Choroid plexus epithelial cell (primary cell): ENCODE measurements around the gene MPC1L.

Experiments used
- DNase-seq: peaks from one replicate; pipeline ENCODE4 v3.0.0-alpha.2; 2010; ENCODE audit warnings: low read depth
- H3K4me3 ChIP-seq: 2 replicates; pipeline ENCODE4 v1.5.1; 2011; ENCODE audit warnings: low read depth, mild to moderate bottlenecking, control low read depth, low read length, moderate library complexity
- CTCF ChIP-seq: conservative IDR thresholded peaks from 2 replicates; pipeline ENCODE4 v1.5.1; 2011; ENCODE audit warnings: low read depth, mild to moderate bottlenecking, control low read depth, inconsistent platforms, low read length, moderate library complexity

Gene MPC1L

GRCh38 chrX:40632199-40632598 lies 9.0 kb downstream of the MPC1L start:
- no peak for DNase-seq
- no peak for TF ChIP-seq CTCF
- no peak overlapping the region for H3K4me3 ChIP-seq

- DNase-seq = no peak
- no peak for TF ChIP-seq CTCF
- H3K4me3 ChIP-seq = no peak overlapping the region
Measured at GRCh38 chrX:40637687-40638086, 14.5 kb downstream of the MPC1L start.

- peak overlapping the region; percentile 48 for H3K4me3 ChIP-seq
- no peak for TF ChIP-seq CTCF
- DNase-seq = peak; percentile 66
Measured at GRCh38 chrX:40644176-40644575, 20.9 kb downstream of the MPC1L start.

- DNase-seq = peak; percentile 78
Measured at GRCh38 chrX:40644821-40645358, 21.7 kb downstream of the MPC1L start.

GRCh38 chrX:40646489-40647306 lies 23.5 kb downstream of the MPC1L start:
- H3K4me3 ChIP-seq = peak overlapping the region; percentile 71
- peak; percentile 39 for DNase-seq
- no peak for TF ChIP-seq CTCF

More at GRCh38 chrX:40644821-40645358, 21.7 kb downstream of the MPC1L start:
- peak overlapping the region; percentile 48 for H3K4me3 ChIP-seq
- no peak for TF ChIP-seq CTCF

GRCh38 chrX:40647307-40648197 lies 24.3 kb downstream of the MPC1L start, which contains the start of gene CXorf38:
CXorf38 (minus strand) TSS chrX:40647561; CDS start chrX:40647520, 41 bp downstream.
- H3K4me3 ChIP-seq = peak within 1 kb of the TSS; percentile 71
- no peak for TF ChIP-seq CTCF

More at GRCh38 chrX:40647307-40648197, 24.3 kb downstream of the MPC1L start, which contains the start of gene CXorf38:
- peak; percentile 87 for DNase-seq
